Nephron progenitor cell (in vitro differentiated cells): Measurements from ENCODE around the gene BAZ2B.

Experiments used
- DNase-seq: peaks from one replicate; pipeline ENCODE4 v3.0.0; 2021
- H3K27ac Mint-ChIP-seq: 2 replicates; pipeline ENCODE4 v1.8.0; 2021; ENCODE audit warnings: mild to moderate bottlenecking, moderate library complexity, mixed read lengths
- H3K27me3 Mint-ChIP-seq: 2 replicates; pipeline ENCODE4 v1.8.0; 2021; ENCODE audit warnings: mild to moderate bottlenecking, low read depth, mixed read lengths; ENCODE audit not compliant: poor library complexity
- H3K36me3 Mint-ChIP-seq: 2 replicates; pipeline ENCODE4 v1.8.0; 2021; ENCODE audit warnings: low read depth, mixed read lengths
- H3K4me1 Mint-ChIP-seq: 2 replicates; pipeline ENCODE4 v1.8.0; 2021; ENCODE audit warnings: mixed read lengths
- H3K4me3 Mint-ChIP-seq: 2 replicates; pipeline ENCODE4 v1.8.0; 2021; ENCODE audit warnings: mild to moderate bottlenecking, moderate library complexity, mixed read lengths
- H3K9me3 Mint-ChIP-seq: 2 replicates; pipeline ENCODE4 v1.8.0; 2021; ENCODE audit warnings: mild to moderate bottlenecking, moderate library complexity, mixed read lengths
- TF ChIP-seq, protein P1 (sequence below): fragments of 200-600 bp; sonication (generic); IDR thresholded peaks from 2 replicates; pipeline ENCODE4 v1.5.0; 2021; ENCODE audit warnings: antibody characterized with exemption

BAZ2B gene

DNA sequence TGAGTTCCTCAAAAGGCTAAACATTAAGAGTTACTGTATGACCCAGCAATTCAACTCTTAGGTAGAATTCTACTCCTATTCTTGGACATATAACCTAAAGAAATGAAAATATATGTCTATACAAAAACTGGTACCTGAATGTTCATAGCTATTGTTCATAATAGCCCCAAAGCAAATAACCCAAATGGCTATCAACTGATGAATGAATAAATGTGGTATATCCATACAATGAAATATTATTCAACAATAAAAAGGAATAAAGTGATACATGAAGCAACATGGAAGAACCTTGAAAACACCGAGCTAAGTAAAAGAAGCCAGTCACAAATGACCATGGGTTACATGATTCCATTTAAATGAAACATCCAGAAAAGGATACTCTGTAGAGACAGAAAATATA is 114.6 kb downstream of the BAZ2B start:
- Mint-ChIP-seq H3K27me3 (no peaks in the 10 kb centered on the region), H3K27ac (no peak overlapping the region), H3K4me1 (no peaks in the 10 kb centered on the region), H3K36me3 (peaks cover 52% of the 10 kb centered on the region), H3K4me3 (no peak overlapping the region), H3K9me3 (peaks cover 32% of the 10 kb centered on the region)
- TF ChIP-seq, protein P1, sequence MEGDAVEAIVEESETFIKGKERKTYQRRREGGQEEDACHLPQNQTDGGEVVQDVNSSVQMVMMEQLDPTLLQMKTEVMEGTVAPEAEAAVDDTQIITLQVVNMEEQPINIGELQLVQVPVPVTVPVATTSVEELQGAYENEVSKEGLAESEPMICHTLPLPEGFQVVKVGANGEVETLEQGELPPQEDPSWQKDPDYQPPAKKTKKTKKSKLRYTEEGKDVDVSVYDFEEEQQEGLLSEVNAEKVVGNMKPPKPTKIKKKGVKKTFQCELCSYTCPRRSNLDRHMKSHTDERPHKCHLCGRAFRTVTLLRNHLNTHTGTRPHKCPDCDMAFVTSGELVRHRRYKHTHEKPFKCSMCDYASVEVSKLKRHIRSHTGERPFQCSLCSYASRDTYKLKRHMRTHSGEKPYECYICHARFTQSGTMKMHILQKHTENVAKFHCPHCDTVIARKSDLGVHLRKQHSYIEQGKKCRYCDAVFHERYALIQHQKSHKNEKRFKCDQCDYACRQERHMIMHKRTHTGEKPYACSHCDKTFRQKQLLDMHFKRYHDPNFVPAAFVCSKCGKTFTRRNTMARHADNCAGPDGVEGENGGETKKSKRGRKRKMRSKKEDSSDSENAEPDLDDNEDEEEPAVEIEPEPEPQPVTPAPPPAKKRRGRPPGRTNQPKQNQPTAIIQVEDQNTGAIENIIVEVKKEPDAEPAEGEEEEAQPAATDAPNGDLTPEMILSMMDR, result no peak
- no peak for DNase-seq

- Mint-ChIP-seq H3K27me3 (no peaks in the 10 kb centered on the region), H3K4me3 (no peak overlapping the region), H3K27ac (no peak overlapping the region), H3K9me3 (peaks cover 36% of the 10 kb centered on the region), H3K36me3 (peaks cover 53% of the 10 kb centered on the region), H3K4me1 (no peaks in the 10 kb centered on the region)
- DNase-seq, result no peak
- TF ChIP-seq, protein P1, result no peak
These were observed 118.5 kb downstream of the BAZ2B start for GRCh38 chr2:159497847-159498246.

DNA sequence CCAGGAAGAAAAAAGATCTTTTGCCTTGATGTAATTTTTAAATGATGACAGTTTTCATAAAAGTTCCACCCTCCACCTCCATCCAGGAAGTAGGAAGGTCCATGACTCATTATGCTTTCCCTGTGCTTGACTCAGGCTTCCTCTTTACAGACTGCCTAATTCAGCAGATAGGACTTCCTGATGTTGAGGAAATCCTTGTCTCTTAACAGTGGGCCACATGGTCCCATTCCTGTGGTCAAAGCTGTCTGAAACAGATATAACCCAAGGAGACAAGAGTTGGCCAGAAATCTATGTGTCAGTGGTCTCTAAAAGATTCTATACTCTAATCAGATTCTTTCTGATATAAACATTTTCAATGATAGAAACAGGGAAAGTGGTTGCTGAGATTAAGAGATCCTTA is 119.1 kb downstream of the BAZ2B start:
- no peak overlapping the region for H3K4me3 Mint-ChIP-seq
- H3K27ac Mint-ChIP-seq, result no peak overlapping the region
- no peaks in the 10 kb centered on the region for H3K4me1 Mint-ChIP-seq
- peaks cover 47% of the 10 kb centered on the region for H3K36me3 Mint-ChIP-seq
- no peak for DNase-seq
- H3K27me3 Mint-ChIP-seq, result no peaks in the 10 kb centered on the region
- H3K9me3 Mint-ChIP-seq, result peaks cover 31% of the 10 kb centered on the region
- TF ChIP-seq, protein P1, result no peak

- TF ChIP-seq, protein P1, result no peak
- peaks cover 6% of the 10 kb centered on the region for H3K9me3 Mint-ChIP-seq
These were observed 126.9 kb downstream of the BAZ2B start for GRCh38 chr2:159489476-159489875.

DNA sequence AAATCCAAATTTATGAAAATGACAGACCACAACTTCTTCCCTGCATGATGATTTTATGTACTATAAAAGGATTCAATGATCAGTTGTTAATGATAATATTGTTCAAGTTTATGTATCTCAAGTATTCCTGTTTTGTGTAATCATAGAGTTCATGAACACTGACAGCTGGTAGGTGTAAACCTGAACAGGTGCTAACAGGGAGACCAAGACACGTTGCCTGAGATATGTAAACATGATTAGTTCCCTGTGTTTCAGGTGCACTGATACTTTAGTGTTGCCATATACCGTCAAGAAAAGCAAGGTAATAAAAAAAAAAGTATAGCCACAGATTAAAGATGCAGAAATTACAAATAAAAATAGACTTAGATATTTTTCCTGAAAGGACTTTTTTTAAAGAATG is 131.8 kb downstream of the BAZ2B start:
- no peak overlapping the region for H3K27ac Mint-ChIP-seq
- no peak overlapping the region for H3K4me3 Mint-ChIP-seq
- no peaks in the 10 kb centered on the region for H3K9me3 Mint-ChIP-seq
- H3K27me3 Mint-ChIP-seq, result peaks cover 5% of the 10 kb centered on the region
- DNase-seq, result no peak
- no peaks in the 10 kb centered on the region for H3K36me3 Mint-ChIP-seq
- no peaks in the 10 kb centered on the region for H3K4me1 Mint-ChIP-seq
- TF ChIP-seq, protein P1, result no peak

More at GRCh38 chr2:159489476-159489875, 126.9 kb downstream of the BAZ2B start:
- Mint-ChIP-seq H3K27me3 (peaks cover 4% of the 10 kb centered on the region), H3K4me1 (no peaks in the 10 kb centered on the region), H3K36me3 (peaks cover 7% of the 10 kb centered on the region), H3K27ac (no peak overlapping the region), H3K4me3 (no peak overlapping the region)
- DNase-seq, result no peak

GRCh38 chr2:159476329-159476728 is 140.0 kb downstream of the BAZ2B start:
- H3K4me3 Mint-ChIP-seq, result no peak overlapping the region
- H3K9me3 Mint-ChIP-seq, result peaks cover 29% of the 10 kb centered on the region
- H3K27ac Mint-ChIP-seq, result no peak overlapping the region
- peaks cover 65% of the 10 kb centered on the region for H3K36me3 Mint-ChIP-seq
- no peaks in the 10 kb centered on the region for H3K27me3 Mint-ChIP-seq
- DNase-seq, result no peak
- no peaks in the 10 kb centered on the region for H3K4me1 Mint-ChIP-seq
- TF ChIP-seq, protein P1, result no peak
